A549 (cell line): ENCODE data around the gene OR9K2. TPM values are rescaled to one million over a fixed set of nuclear protein-coding genes. Genes with fewer than 3 reads are reported as not detected.

Source experiments
- ATAC-seq, 2 experiments: fragments of 200-7000 bp in 1 of 2; fragments of >200 bp in 1 of 2; cut with Nextera tagmentation in 1 of 2; cut with Tn5 transposase in 1 of 2; 3 replicates each; pipeline versions ENCODE4 v1.8.0 to v1.9.1; 2018 to 2020; ENCODE audit warnings: mild to moderate bottlenecking in 1 of 2, moderate library complexity in 1 of 2
- CTCF ChIA-PET: fragments of 300-600 bp; sonication (Branson Sonifier 250); formaldehyde crosslinking; extraction: SDS; loops from one replicate; lab custom pipeline; 2021; ENCODE audit warnings: antibody characterized with exemption, inconsistent platforms; lab: Yijun Ruan, JAX
- POLR2A ChIA-PET: fragments of 350-600 bp; formaldehyde crosslinking; extraction: SDS; loops from one replicate; lab custom pipeline; 2021; ENCODE audit warnings: antibody characterized with exemption, inconsistent platforms; lab: Yijun Ruan, JAX
- DNase-seq, 2 experiments: peaks; one replicate each; pipeline versions ENCODE4 v3.0.0 to v3.0.0-alpha.2; 2011 to 2016; ENCODE audit warnings: low read depth in 1 of 2, low spot score in 1 of 2
- FAIRE-seq: peaks from 2 replicates; lab custom pipeline; 2011; peaks lifted over from hg19 to GRCh38; lab: Jason Lieb, UNC
- H3K27ac ChIP-seq, 2 experiments: fragments of >200 bp; sonication (Bioruptor Twin); formaldehyde crosslinking; 3 replicates each; pipeline ENCODE4 v1.5.1; 2016 to 2017
- H3K4me1 ChIP-seq: fragments of >200 bp; sonication (Bioruptor Twin); formaldehyde crosslinking; 3 replicates; pipeline ENCODE4 v1.6.1; 2016
- H3K4me2 ChIP-seq: fragments of >200 bp; sonication (Bioruptor Twin); formaldehyde crosslinking; 3 replicates; pipeline ENCODE4 v1.6.1; 2016
- H3K4me3 ChIP-seq: fragments of >200 bp; sonication (Bioruptor Twin); formaldehyde crosslinking; 3 replicates; pipeline ENCODE4 v1.5.1; 2016
- H3K9me3 ChIP-seq: fragments of >200 bp; sonication (Bioruptor Twin); formaldehyde crosslinking; 3 replicates; pipeline ENCODE4 v1.6.1; 2016
- BHLHE40 ChIP-seq: IDR thresholded peaks from 2 replicates; pipeline ENCODE4 v1.6.1; 2012; ENCODE audit warnings: low read depth, low read length, inconsistent platforms
- EHF ChIP-seq: fragments of 250-450 bp; sonication (Bioruptor Pico); IDR thresholded peaks from 2 replicates; pipeline ENCODE4 v1.5.0; 2020; ENCODE audit warnings: mild to moderate bottlenecking
- FOSB ChIP-seq: fragments of 250-450 bp; sonication (Bioruptor Pico); IDR thresholded peaks from 2 replicates; pipeline ENCODE4 v1.5.0; 2020; ENCODE audit warnings: mild to moderate bottlenecking, moderate library complexity
- GATA3 ChIP-seq: IDR thresholded peaks from 2 replicates; pipeline ENCODE4 v1.6.1; 2012; ENCODE audit warnings: borderline replicate concordance
- HDAC2 ChIP-seq: fragments of 200-600 bp; sonication (generic); IDR thresholded peaks from 2 replicates; pipeline ENCODE4 v1.6.1; 2016
- HEYL ChIP-seq: fragments of 250-450 bp; sonication (Bioruptor Pico); IDR thresholded peaks from 2 replicates; pipeline ENCODE4 v1.8.0; 2021; ENCODE audit warnings: mild to moderate bottlenecking, moderate library complexity
- HOXA7 ChIP-seq: fragments of 250-450 bp; sonication (Bioruptor Pico); IDR thresholded peaks from 2 replicates; pipeline ENCODE4 v1.5.0; 2020; ENCODE audit warnings: mild to moderate bottlenecking, moderate library complexity
- HOXB13 ChIP-seq: fragments of 250-450 bp; sonication (Bioruptor Pico); IDR thresholded peaks from 2 replicates; pipeline ENCODE4 v1.5.0; 2020; ENCODE audit warnings: low read depth, mild to moderate bottlenecking, moderate library complexity
- HOXB5 ChIP-seq: fragments of 250-450 bp; sonication (Bioruptor Pico); IDR thresholded peaks from 2 replicates; pipeline ENCODE4 v1.5.0; 2020; ENCODE audit warnings: mild to moderate bottlenecking, moderate library complexity
- JUN ChIP-seq, 2 experiments: fragments of >200 bp; sonication (Bioruptor Twin); formaldehyde crosslinking; IDR thresholded peaks; 2 replicates in 1 of 2; 3 replicates in 1 of 2; pipeline ENCODE4 v1.6.1; 2016 to 2017
- KDM1A ChIP-seq: fragments of 200-600 bp; sonication (generic); IDR thresholded peaks from 2 replicates; pipeline ENCODE4 v1.6.1; 2016; ENCODE audit warnings: low read depth, mild to moderate bottlenecking
- KDM5A ChIP-seq: fragments of 200-600 bp; sonication (generic); IDR thresholded peaks from 2 replicates; pipeline ENCODE4 v1.6.1; 2016; ENCODE audit warnings: antibody characterized with exemption, mild to moderate bottlenecking
- MAZ ChIP-seq: fragments of 150-350 bp; IDR thresholded peaks from 2 replicates; pipeline ENCODE4 v1.6.1; 2014; ENCODE audit warnings: antibody characterized with exemption, low read depth, low read length, borderline replicate concordance
- POLR2AphosphoS2 ChIP-seq: conservative IDR thresholded peaks from 2 replicates; pipeline ENCODE4 v1.6.1; 2012; ENCODE audit warnings: low read length, improper control_type of control experiment, inconsistent platforms
- RAD21 ChIP-seq, 2 experiments: fragments of >200 bp in 1 of 2; sonication (Bioruptor Twin) in 1 of 2; formaldehyde crosslinking in 1 of 2; IDR thresholded peaks in 1 of 2; conservative IDR thresholded peaks in 1 of 2; 2 replicates in 1 of 2; 3 replicates in 1 of 2; pipeline ENCODE4 v1.6.1; 2012 to 2018; ENCODE audit warnings: inconsistent platforms in 1 of 2
- SMC3 ChIP-seq: fragments of >200 bp; sonication (Bioruptor Twin); formaldehyde crosslinking; IDR thresholded peaks from 3 replicates; pipeline ENCODE4 v1.6.1; 2018; ENCODE audit warnings: inconsistent platforms
- SREBF2 ChIP-seq: fragments of 450-650 bp; IDR thresholded peaks from 2 replicates; pipeline ENCODE4 v1.6.1; 2014; ENCODE audit warnings: mild to moderate bottlenecking, moderate library complexity
- ZC3H11A ChIP-seq: fragments of 450-650 bp; IDR thresholded peaks from 2 replicates; pipeline ENCODE4 v1.6.1; 2014; ENCODE audit warnings: antibody characterized with exemption, mild to moderate bottlenecking
- ZSCAN20 ChIP-seq: fragments of 250-450 bp; sonication (Bioruptor Pico); IDR thresholded peaks from 2 replicates; pipeline ENCODE4 v1.8.0; 2022; ENCODE audit warnings: mild to moderate bottlenecking, moderate library complexity
- WGBS: methylation state at CpG from one replicate; pipeline ENCODE4 v1.1.6; 2017; ENCODE audit errors: missing lambda C conversion rate; 5-methylcytosine and 5-hydroxymethylcytosine counted together
- polyA plus RNA-seq, 4 experiments: library from polyadenylated mRNA; depleted of rRNA in 3 of 4; stranded (reverse); fragments of >200 nt; fragmentation: RNase III in 1 of 4; extraction: RNeasy Plus Mini Kit Qiagen cat#74134 plus additional on column Dnase treatment in 1 of 4; gene quantifications; 2 replicates in 3 of 4; 3 replicates in 1 of 4; pipeline ENCODE4 v1.2.3, GENCODE V29; 2011 to 2017
- TF ChIP-seq, protein P1 (sequence below): IDR thresholded peaks from 2 replicates; pipeline ENCODE4 v1.6.1; 2012

The OR9K2 gene
- polyA plus RNA-seq, 2 of the 4 experiments (the other 2 are of a cell fraction): not detected

GRCh38 chr12:55172686-55173085 lies 46.5 kb downstream of the OR9K2 start:
- 0% methylated on average over 1 of the region's 1 CpG for whole genome bisulfite sequencing
- ATAC-seq: no peak

GRCh38 chr12:55173456-55173855 lies 47.2 kb downstream of the OR9K2 start:
- FAIRE-seq: no peak
- no peak for ATAC-seq
- 10% methylated on average over 2 of the region's 2 CpGs for WGBS

More at GRCh38 chr12:55172686-55173085, 46.5 kb downstream of the OR9K2 start:
- H3K4me1 ChIP-seq: no peaks in the 10 kb centered on the region
- no peaks in the 10 kb centered on the region for H3K9me3 ChIP-seq
- no peak for TF ChIP-seq KDM1A
- no peak for TF ChIP-seq JUN (IDR thresholded peaks at IDR 0.05)
- TF ChIP-seq BHLHE40: no peak
- TF ChIP-seq HDAC2: no peak
- no peak for TF ChIP-seq RAD21 (conservative IDR thresholded peaks at IDR 0.05 in 1 of 2, IDR thresholded peaks at IDR 0.05 in 1 of 2)
- no peak for TF ChIP-seq ZSCAN20 (CRISPR knock-in tag)
- TF ChIP-seq HEYL (CRISPR knock-in tag): no peak
- no peak for TF ChIP-seq POLR2AphosphoS2
- TF ChIP-seq, protein P1, sequence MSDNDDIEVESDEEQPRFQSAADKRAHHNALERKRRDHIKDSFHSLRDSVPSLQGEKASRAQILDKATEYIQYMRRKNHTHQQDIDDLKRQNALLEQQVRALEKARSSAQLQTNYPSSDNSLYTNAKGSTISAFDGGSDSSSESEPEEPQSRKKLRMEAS: no peak
- DNase-seq: no peak
- CTCF ChIA-PET: no interaction called here
- POLR2A ChIA-PET: no interaction called here
- H3K4me2 ChIP-seq: no peak overlapping the region
- no peak overlapping the region for H3K27ac ChIP-seq
- H3K4me3 ChIP-seq: no peak overlapping the region
- FAIRE-seq: no peak

More at GRCh38 chr12:55173456-55173855, 47.2 kb downstream of the OR9K2 start:
- Histone ChIP-seq H3K4me2 (no peak overlapping the region), H3K9me3 (no peaks in the 10 kb centered on the region), H3K27ac (no peak overlapping the region), H3K4me1 (no peaks in the 10 kb centered on the region), H3K4me3 (no peak overlapping the region)
- no peak for DNase-seq
- no peak for TF ChIP-seq JUN (IDR thresholded peaks at IDR 0.05)
- TF ChIP-seq FOSB: no peak
- TF ChIP-seq EHF (CRISPR knock-in tag): no peak
- no peak for TF ChIP-seq HOXB5 (CRISPR knock-in tag)
- TF ChIP-seq SMC3: no peak
- TF ChIP-seq GATA3: no peak
- no peak for TF ChIP-seq HOXB13
- no peak for TF ChIP-seq KDM5A
- no peak for TF ChIP-seq ZC3H11A
- no peak for TF ChIP-seq HEYL (CRISPR knock-in tag)
- no peak for TF ChIP-seq POLR2AphosphoS2
- no peak for TF ChIP-seq SREBF2
- no peak for TF ChIP-seq HOXA7 (CRISPR knock-in tag)
- no peak for TF ChIP-seq MAZ
- TF ChIP-seq HDAC2: no peak
- ChIA-PET POLR2A (no interaction called here), CTCF (no interaction called here)

Other genes with a start within 250 kb of the OR9K2 start
- gene TESPA1, start 141.6 kb upstream of the OR9K2 start, polyA plus RNA-seq (2011; rRNA removed): not detected in 2 replicates
- gene TESPA1, start 141.6 kb upstream of the OR9K2 start, polyA plus RNA-seq (2017; fragmentation: RNase III; extraction: RNeasy Plus Mini Kit Qiagen cat#74134 plus additional on column Dnase treatment): not detected in 3 replicates
- gene NEUROD4, start 106.4 kb upstream of the OR9K2 start, polyA plus RNA-seq (2011; rRNA removed): not detected in 2 replicates
- gene NEUROD4, start 106.4 kb upstream of the OR9K2 start, polyA plus RNA-seq (2017; fragmentation: RNase III; extraction: RNeasy Plus Mini Kit Qiagen cat#74134 plus additional on column Dnase treatment): not detected in 3 replicates
- not detected in 2 replicates for gene OR10A7, start 94.6 kb downstream of the OR9K2 start, polyA plus RNA-seq (2011; rRNA removed)
- gene OR10A7, start 94.6 kb downstream of the OR9K2 start, polyA plus RNA-seq (2017; fragmentation: RNase III; extraction: RNeasy Plus Mini Kit Qiagen cat#74134 plus additional on column Dnase treatment): not detected in 3 replicates
- not detected in 2 replicates for gene OR6C74, start 118.2 kb downstream of the OR9K2 start, polyA plus RNA-seq (2011; rRNA removed)
- gene OR6C74, start 118.2 kb downstream of the OR9K2 start, polyA plus RNA-seq (2017; fragmentation: RNase III; extraction: RNeasy Plus Mini Kit Qiagen cat#74134 plus additional on column Dnase treatment): not detected in 3 replicates
- not detected in 2 replicates for gene OR6C6, start 170.2 kb downstream of the OR9K2 start, polyA plus RNA-seq (2011; rRNA removed)
- gene OR6C6, start 170.2 kb downstream of the OR9K2 start, polyA plus RNA-seq (2017; fragmentation: RNase III; extraction: RNeasy Plus Mini Kit Qiagen cat#74134 plus additional on column Dnase treatment): not detected in 3 replicates
- not detected in 2 replicates for gene OR6C1, start 187.9 kb downstream of the OR9K2 start, polyA plus RNA-seq (2011; rRNA removed)
- gene OR6C1, start 187.9 kb downstream of the OR9K2 start, polyA plus RNA-seq (2017; fragmentation: RNase III; extraction: RNeasy Plus Mini Kit Qiagen cat#74134 plus additional on column Dnase treatment): not detected in 3 replicates
- not detected in 2 replicates for gene OR6C3, start 204.3 kb downstream of the OR9K2 start, polyA plus RNA-seq (2011; rRNA removed)
- not detected in 3 replicates for gene OR6C3, start 204.3 kb downstream of the OR9K2 start, polyA plus RNA-seq (2017; fragmentation: RNase III; extraction: RNeasy Plus Mini Kit Qiagen cat#74134 plus additional on column Dnase treatment)
- not detected in 2 replicates for gene OR6C75, start 236.6 kb downstream of the OR9K2 start, polyA plus RNA-seq (2011; rRNA removed)
- gene OR6C75, start 236.6 kb downstream of the OR9K2 start, polyA plus RNA-seq (2017; fragmentation: RNase III; extraction: RNeasy Plus Mini Kit Qiagen cat#74134 plus additional on column Dnase treatment): not detected in 3 replicates